K562 (cell line): Measurements from ENCODE around the gene HNRNPU. TPM values are rescaled to one million over a fixed set of nuclear protein-coding genes. Genes with fewer than 3 reads are reported as not detected.

Experiments used
- ATAC-seq: fragments of 200-7000 bp; cut with Tn5 transposase; 3 replicates; pipeline ENCODE4 v1.9.1; 2020; ENCODE audit warnings: moderate library complexity
- BruUV-seq: library from RNA; stranded (reverse); fragments of 400-500 nt; replicated peaks from 2 replicates; lab custom pipeline; 2021; lab: Mats Ljungman, UMichigan
- CTCF ChIA-PET: fragments of 300-600 bp; formaldehyde crosslinking; extraction: SDS; loops from one replicate; lab custom pipeline; 2021; ENCODE audit warnings: low intra/inter-chr PET ratio; lab: Yijun Ruan, JAX
- POLR2A ChIA-PET: fragments of 300-600, 350-650 bp; sonication (Branson Sonifier 250); formaldehyde crosslinking; extraction: SDS; loops from one replicate; lab custom pipeline; 2021; ENCODE audit warnings: antibody characterized with exemption, inconsistent platforms; lab: Yijun Ruan, JAX
- DNase-seq, 4 experiments: peaks; one replicate each; pipeline versions ENCODE4 v3.0.0 to v3.0.0-alpha.2; 2011 to 2018; ENCODE audit warnings: low spot score in 3 of 4, mixed read lengths in 3 of 4; ENCODE audit errors: extremely low read depth in 1 of 4
- FAIRE-seq: peaks from 2 replicates; lab custom pipeline; 2011; peaks lifted over from hg19 to GRCh38; lab: Jason Lieb, UNC
- H2AFZ ChIP-seq: 2 replicates; pipeline ENCODE4 v1.6.0; 2011; ENCODE audit warnings: low read depth, low read length, control low read depth, inconsistent platforms
- H3K27ac ChIP-seq: fragments of 200-600 bp; 3 replicates; pipeline ENCODE4 v1.8.0; 2011; ENCODE audit warnings: low read depth, mild to moderate bottlenecking, control low read depth, inconsistent platforms, low read length, moderate library complexity, mixed read lengths; ENCODE audit errors: extremely low read depth
- H3K27me3 ChIP-seq, 2 experiments: fragments of 300-600 bp in 1 of 2; 2 replicates in 1 of 2; 3 replicates in 1 of 2; pipeline versions ENCODE4 v1.6.0 to v1.8.0; 2011; ENCODE audit warnings: inconsistent platforms in 2 of 2, low read length in 2 of 2, mild to moderate bottlenecking in 1 of 2, mixed read lengths in 1 of 2, moderate library complexity in 1 of 2; ENCODE audit not compliant: control insufficient read depth in 2 of 2, insufficient read depth in 2 of 2
- H3K36me3 ChIP-seq: fragments of 300-600 bp; 3 replicates; pipeline ENCODE4 v1.8.0; 2011; ENCODE audit warnings: mild to moderate bottlenecking, low read length, inconsistent platforms; ENCODE audit not compliant: control insufficient read depth, insufficient read depth
- H3K4me1 ChIP-seq, 2 experiments: fragments of 200-600 bp in 1 of 2; replicated peaks in 1 of 2; 2 replicates in 1 of 2; 3 replicates in 1 of 2; pipeline versions ENCODE4 v1.5.1 to v1.8.0; 2011; ENCODE audit warnings: inconsistent platforms in 2 of 2, low read length in 2 of 2, mild to moderate bottlenecking in 1 of 2, mixed read lengths in 1 of 2, moderate library complexity in 1 of 2; ENCODE audit not compliant: control insufficient read depth in 2 of 2, insufficient read depth in 2 of 2
- H3K4me2 ChIP-seq: 2 replicates; pipeline ENCODE4 v1.6.1; 2011; ENCODE audit warnings: low read length, control low read depth, inconsistent platforms, mixed read lengths; ENCODE audit not compliant: insufficient read depth
- H3K4me3 ChIP-seq: fragments of 200-600 bp; sonication (generic), shearing (Covaris generic); 2 replicates; pipeline ENCODE4 v1.5.1; 2016; ENCODE audit warnings: control low read depth, inconsistent platforms
- H3K79me2 ChIP-seq: fragments of 200-600 bp; 3 replicates; pipeline ENCODE4 v1.8.0; 2011; ENCODE audit warnings: low read length, inconsistent platforms; ENCODE audit not compliant: control insufficient read depth, insufficient read depth
- H3K9ac ChIP-seq, 2 experiments: 2 replicates each; pipeline versions ENCODE4 v1.6.0 to v1.6.1; 2011; ENCODE audit warnings: low read depth in 2 of 2, low read length in 2 of 2, control low read depth in 1 of 2, inconsistent platforms in 1 of 2, mild to moderate bottlenecking in 1 of 2, mixed read lengths in 1 of 2; ENCODE audit not compliant: insufficient read depth in 1 of 2
- H3K9me1 ChIP-seq: one replicate; pipeline ENCODE4 v1.6.0; 2011; ENCODE audit warnings: inconsistent platforms, mild to moderate bottlenecking, low read length, moderate library complexity; ENCODE audit not compliant: control insufficient read depth, insufficient read depth
- H3K9me3 ChIP-seq: replicated peaks from 2 replicates; pipeline ENCODE4 v1.5.1; 2011; ENCODE audit warnings: low read depth, low read length, inconsistent platforms; ENCODE audit not compliant: control insufficient read depth, insufficient read depth
- H4K20me1 ChIP-seq: replicated peaks from 2 replicates; pipeline ENCODE4 v1.6.1; 2011; ENCODE audit warnings: low read length, inconsistent platforms, mixed read lengths; ENCODE audit not compliant: control insufficient read depth, insufficient read depth
- E2F8 ChIP-seq: fragments of 450-650 bp; IDR thresholded peaks from 2 replicates; pipeline ENCODE4 v1.7.1; 2018; ENCODE audit warnings: mild to moderate bottlenecking, low read depth; ENCODE audit not compliant: partially characterized antibody
- EGR1 ChIP-seq: fragments of 450-650 bp; conservative IDR thresholded peaks from 2 replicates; pipeline ENCODE4 v1.6.1; 2017; ENCODE audit warnings: mild to moderate bottlenecking
- FOXA3 ChIP-seq, 2 experiments: fragments of 450-650 bp in 1 of 2; sonication (generic) in 1 of 2; formaldehyde crosslinking; IDR thresholded peaks in 1 of 2; conservative IDR thresholded peaks in 1 of 2; 2 replicates each; pipeline versions ENCODE4 v1.4.0 to v1.8.0; 2020 to 2022; ENCODE audit warnings: mild to moderate bottlenecking in 2 of 2, missing genetic modification reagents in 1 of 2
- LCOR ChIP-seq: sonication (generic); formaldehyde crosslinking; IDR thresholded peaks from 2 replicates; pipeline ENCODE4 v1.8.0; 2022; ENCODE audit warnings: mild to moderate bottlenecking, missing genetic modification reagents
- MYBL2 ChIP-seq, 2 experiments: fragments of 450-650 bp in 1 of 2; sonication (generic) in 1 of 2; formaldehyde crosslinking in 1 of 2; IDR thresholded peaks; 2 replicates each; pipeline versions ENCODE4 v1.6.1 to v1.8.1; 2017 to 2022; ENCODE audit warnings: borderline replicate concordance in 1 of 2, inconsistent platforms in 1 of 2, low read depth in 1 of 2, mild to moderate bottlenecking in 1 of 2, missing genetic modification reagents in 1 of 2, moderate library complexity in 1 of 2
- POLR2B ChIP-seq: fragments of 450-650 bp; IDR thresholded peaks from 2 replicates; pipeline ENCODE4 v1.6.1; 2018; ENCODE audit warnings: low read depth; ENCODE audit not compliant: partially characterized antibody
- THRB ChIP-seq: fragments of 450-650 bp; formaldehyde crosslinking; conservative IDR thresholded peaks from 2 replicates; pipeline ENCODE4 v1.4.0; 2022; ENCODE audit warnings: mild to moderate bottlenecking, missing genetic modification characterization
- XRCC4 ChIP-seq: IDR thresholded peaks from one replicate; pipeline ENCODE4 v1.6.1; 2011; ENCODE audit not compliant: insufficient read depth, insufficient read length; ENCODE audit errors: extremely low read depth
- WGBS: fragments of 100-300 bp; shearing (Covaris generic); methylation state at CpG from one replicate; pipeline ENCODE4 v1.1.6; 2016; ENCODE audit warnings: low coverage, mixed read lengths; ENCODE audit not compliant: insufficient coverage; ENCODE audit errors: missing lambda C conversion rate; 5-methylcytosine and 5-hydroxymethylcytosine counted together
- in situ Hi-C: fragments of 300-500 bp; cut with MboI; formaldehyde crosslinking; loops from 4 replicates; pipeline ENCODE4 v1.15.0; 2018; ENCODE audit warnings: inconsistent platforms, mixed read lengths
- intact Hi-C: fragments of 100-400 bp; cut with micrococcal nuclease; formaldehyde crosslinking; loops from 2 replicates; pipeline ENCODE4 v1.14.2; 2022
- polyA plus RNA-seq, 8 experiments: library from polyadenylated mRNA; depleted of rRNA in 4 of 8; stranded (reverse) in 5 of 8; unstranded in 3 of 8; fragments of >200 nt; fragmentation: Nextera tagmentation in 2 of 8; fragmentation: Illumina TruSeq in 1 of 8; extraction: Ambion mirVana in 2 of 8; extraction: Trizol in 1 of 8; gene quantifications; 2 replicates each; pipeline versions ENCODE4 v1.2.1 to v1.2.3, GENCODE V29; 2011 to 2014; ENCODE audit warnings: inconsistent platforms in 1 of 8, missing spikeins in 1 of 8
- total RNA-seq, 7 experiments: library from RNA; depleted of rRNA in 6 of 7; stranded (reverse); fragments of >200 nt in 6 of 7; fragmentation: Illumina TruSeq in 2 of 7; extraction: Trizol in 2 of 7; gene quantifications; 2 replicates each; pipeline versions ENCODE4 v1.2.1 to v1.2.3, GENCODE V29; 2011 to 2021; ENCODE audit warnings: low replicate concordance in 1 of 7
- TF ChIP-seq, protein P1 (sequence below), 2 experiments: fragments of 250-450 bp in 1 of 2; fragments of 450-650 bp in 1 of 2; sonication (Bioruptor Pico) in 1 of 2; IDR thresholded peaks; 2 replicates each; pipeline versions ENCODE4 v1.6.1 to v1.8.0; 2016 to 2021; ENCODE audit warnings: mild to moderate bottlenecking in 2 of 2, moderate library complexity in 2 of 2, missing compliant biosample characterization in 1 of 2, missing genetic modification characterization in 1 of 2

Gene HNRNPU
- total and polyA plus RNA-seq, 9 of the 15 experiments (the other 6 are each of a cell fraction or from before 2014, with no cell fraction given): 159 to 777 (median 577) TPM

- TF ChIP-seq E2F8: peak; percentile 81
- TF ChIP-seq, all 486 proteins: peak for 177
These were observed 28.8 kb downstream of the HNRNPU start, which contains the start of gene COX20 (continued) for GRCh38 chr1:244835276-244836134.

- intact Hi-C loops: loop anchor here (1.0 to 10.0 kb wide), 3 partner anchors 30 to 210 kb away; partner anchors contain the start of gene HNRNPU
- H3K79me2 ChIP-seq: peaks cover 42% of the 10 kb centered on the region
- peak overlapping the region; percentile 83 for H2AFZ ChIP-seq
- CTCF ChIA-PET: no interaction called here
- in situ Hi-C loops: no loop called here
- peak overlapping the region; percentile 74 for H3K4me3 ChIP-seq
- no peaks in the 10 kb centered on the region for H3K27me3 ChIP-seq
- POLR2A ChIA-PET: interaction anchor here (0.6 to 22.4 kb wide), 14 partner anchors 9 to 467 kb away, joined by 3 to 485 read pairs (median 4); partner anchors contain the start of gene HNRNPU
- H3K9me1 ChIP-seq: no peaks in the 10 kb centered on the region
- WGBS: under 1% methylated on average over 36 of the region's 49 CpGs
- FAIRE-seq (no peak), ATAC-seq (peak; percentile 71; the same call in 2 of the 3 replicates), DNase-seq (peak in 1 of 4 experiments; percentile 93)
- BruUV-seq: TSS peak; percentile 85
- peak overlapping the region; percentile 98 for H3K27ac ChIP-seq
- peaks cover 14 to 15% of the 10 kb centered on the region in 2 experiments; a peak in 4 of 5 replicates for H3K4me1 ChIP-seq
- H3K9me3 ChIP-seq: no peaks in the 10 kb centered on the region
- H3K36me3 ChIP-seq: peaks cover 30% of the 10 kb centered on the region
- H3K4me2 ChIP-seq: peak overlapping the region; percentile 98
- H4K20me1 ChIP-seq: peaks cover 12% of the 10 kb centered on the region
- H3K9ac ChIP-seq: peak overlapping the region; percentile 97 to 100
- peak; percentile 34; the same call in 1 of the 2 replicates for TF ChIP-seq THRB (CRISPR knock-in tag)
- peak; percentile 48 for TF ChIP-seq LCOR (CRISPR knock-in tag)
- TF ChIP-seq EGR1: peak; percentile 1; the same call in 1 of the 2 replicates
- TF ChIP-seq MYBL2 (IDR thresholded peaks at IDR 0.05; ENCODE audit: low read depth): 0 out of 2 replicates have a peak, but pooled peaks have one; percentile 0
- no peak for TF ChIP-seq MYBL2 (CRISPR knock-in tag; IDR thresholded peaks at IDR 0.05; ENCODE audit: borderline replicate concordance)
- TF ChIP-seq, protein P1, sequence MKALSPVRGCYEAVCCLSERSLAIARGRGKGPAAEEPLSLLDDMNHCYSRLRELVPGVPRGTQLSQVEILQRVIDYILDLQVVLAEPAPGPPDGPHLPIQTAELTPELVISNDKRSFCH (CRISPR knock-in tag; IDR thresholded peaks at IDR 0.05): no peak
- TF ChIP-seq, protein P1 (tag; IDR thresholded peaks at IDR 0.05): peak; percentile 65; the same call in 1 of the 2 replicates
- no peak for TF ChIP-seq XRCC4
- TF ChIP-seq POLR2B: peak; percentile 49
- peak in 1 of 2 experiments; percentile 74; a peak in 1 of 4 replicates for TF ChIP-seq FOXA3 (CRISPR knock-in tag; conservative IDR thresholded peaks at IDR 0.05 in 1 of 2, IDR thresholded peaks at IDR 0.05 in 1 of 2)
These were observed 29.6 kb downstream of the HNRNPU start for GRCh38 chr1:244834543-244835275.
